Panc1 (cell line): ENCODE results near the gene SGPP2.
"Not testable (repeated sequence)": the region's sequence is repeated elsewhere in the genome, so short reads cannot be mapped to it uniquely, and the experiment has no call there.

ENCODE experiments used
- CTCF ChIP-seq: fragments of 450-650 bp; IDR thresholded peaks from 2 replicates; pipeline ENCODE4 v1.5.1; 2017; ENCODE audit warnings: mild to moderate bottlenecking
- POLR2AphosphoS5 ChIP-seq: IDR thresholded peaks from 2 replicates; pipeline ENCODE4 v1.6.1; 2012; ENCODE audit warnings: mild to moderate bottlenecking, low read depth, low read length, moderate library complexity
- SIN3A ChIP-seq: IDR thresholded peaks from 2 replicates; pipeline ENCODE4 v1.6.1; 2012; ENCODE audit warnings: low read depth, mild to moderate bottlenecking, low read length, moderate library complexity, borderline replicate concordance; ENCODE audit not compliant: insufficient read depth

GRCh38 chr2:222584589-222584988, 160.2 kb downstream of the SGPP2 start:
- TF ChIP-seq CTCF, SIN3A, POLR2AphosphoS5: not testable (repeated sequence)
